A549 treated with GW870086 at 1 μM for 4 hours (cell line): ENCODE data around the gene CPNE4. TPM values are rescaled to one million over a fixed set of nuclear protein-coding genes. Genes with fewer than 3 reads are reported as not detected.

ENCODE experiments used
- total RNA-seq: library from RNA; stranded (reverse); fragments of 200-300 nt; extraction: Qiagen RNA extraction; gene quantifications from 5 replicates; pipeline ENCODE4 v1.2.3, GENCODE V29; 2022; ENCODE audit warnings: low read depth

The CPNE4 gene
- total RNA-seq = 3.8 to 6.8 TPM (median 6.0 TPM) in 5 replicates

GRCh38 chr3:132034486-132035464, at the start of gene CPNE4:
Gene CPNE4 (minus strand): TSS chr3:132035014.

GRCh38 chr3:131502530-131503319, 532.1 kb downstream of the CPNE4 start, which contains the start of gene MRPL3:
Gene MRPL3 (minus strand): TSS chr3:131502971. CDS start chr3:131502821, 150 bp downstream.

